ENCODE measurements around the gene C2orf78. TPM values are rescaled to one million over a fixed set of nuclear protein-coding genes. Genes with fewer than 3 reads are reported as not detected.

The C2orf78 gene
- total and polyA plus RNA-seq, 9 of the 15 experiments (the other 6 are each of a cell fraction or from before 2014, with no cell fraction given): 0.04 to 0.28 (median 0.20) TPM

DNA sequence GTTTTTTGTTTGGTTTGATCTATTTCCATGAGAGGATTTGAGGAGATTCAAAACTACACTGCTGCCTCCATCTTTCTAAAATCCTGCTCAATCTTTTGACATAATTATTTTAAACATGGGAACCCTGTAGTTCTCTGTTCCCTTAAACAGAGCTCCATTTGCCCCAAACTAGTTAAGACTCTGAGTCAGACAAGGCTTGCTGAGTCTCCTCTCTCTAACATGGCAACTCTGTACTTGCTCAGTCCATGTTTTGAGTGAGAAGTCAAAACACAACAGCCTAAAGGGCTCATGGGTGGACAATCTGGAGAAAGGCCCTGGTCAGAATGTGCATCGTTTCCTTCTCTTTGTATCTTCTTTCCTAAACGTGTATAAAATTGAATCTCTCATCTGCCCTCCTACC, 37.7 kb downstream of the C2orf78 start:
- H3K9ac ChIP-seq (ENCODE audit: insufficient read depth in 1 of 2, low read depth in 2 of 2, low read length in 2 of 2): no peak overlapping the region
- H2AFZ ChIP-seq (ENCODE audit: low read depth, low read length): no peak overlapping the region
- H3K36me3 ChIP-seq (ENCODE audit: control insufficient read depth, insufficient read depth, low read length): no peaks in the 10 kb centered on the region
- no peak overlapping the region for H3K4me2 ChIP-seq (ENCODE audit: insufficient read depth, low read length)
- DNase-seq (ENCODE audit: extremely low read depth in 1 of 4, low spot score in 3 of 4) (no peak), FAIRE-seq (no peak), ATAC-seq (no peak)
- H3K9me1 ChIP-seq (ENCODE audit: control insufficient read depth, insufficient read depth, low read length): no peaks in the 10 kb centered on the region
- no peak overlapping the region for H3K4me3 ChIP-seq
- intact Hi-C loops (cut with micrococcal nuclease) (loop anchor here (10.0 kb wide), 7 partner anchors 147 to 573 kb away; partner anchors contain the start of genes BOLA3 and TET3), in situ Hi-C loops (cut with MboI) (no loop called here)
- no TSS peak for BruUV-seq (replicated peaks)
- H4K20me1 ChIP-seq (replicated peaks; ENCODE audit: control insufficient read depth, insufficient read depth, low read length): no peaks in the 10 kb centered on the region
- H3K4me1 ChIP-seq (replicated peaks in 1 of 2; ENCODE audit: control insufficient read depth in 2 of 2, insufficient read depth in 2 of 2, low read length in 2 of 2): peaks cover 4 to 6% of the 10 kb centered on the region in 2 experiments; a peak in 2 of 5 replicates
- 0% methylated on average over 2 of the region's 2 CpGs for WGBS (ENCODE audit: insufficient coverage, low coverage, missing lambda C conversion rate)
- no peaks in the 10 kb centered on the region for H3K27me3 ChIP-seq (ENCODE audit: control insufficient read depth in 2 of 2, insufficient read depth in 2 of 2, low read length in 2 of 2)
- H3K9me3 ChIP-seq (replicated peaks; ENCODE audit: control insufficient read depth, insufficient read depth, low read depth, low read length): no peaks in the 10 kb centered on the region
- no peaks in the 10 kb centered on the region for H3K79me2 ChIP-seq (ENCODE audit: control insufficient read depth, insufficient read depth, low read length)
- ChIA-PET CTCF (ENCODE audit: low intra/inter-chr PET ratio) (interaction anchor here (0.6 kb wide), 1 partner anchor 166 kb away, joined by 4 read pairs; no protein-coding TSS in a partner anchor), POLR2A (interaction anchor here (0.6 to 1.4 kb wide), 4 partner anchors 49 to 513 kb away, joined by 3 to 4 read pairs (median 4); no protein-coding TSS in a partner anchor)
- H3K27ac ChIP-seq (ENCODE audit: extremely low read depth, low read depth, low read length): no peak overlapping the region
- TF ChIP-seq, protein P1, sequence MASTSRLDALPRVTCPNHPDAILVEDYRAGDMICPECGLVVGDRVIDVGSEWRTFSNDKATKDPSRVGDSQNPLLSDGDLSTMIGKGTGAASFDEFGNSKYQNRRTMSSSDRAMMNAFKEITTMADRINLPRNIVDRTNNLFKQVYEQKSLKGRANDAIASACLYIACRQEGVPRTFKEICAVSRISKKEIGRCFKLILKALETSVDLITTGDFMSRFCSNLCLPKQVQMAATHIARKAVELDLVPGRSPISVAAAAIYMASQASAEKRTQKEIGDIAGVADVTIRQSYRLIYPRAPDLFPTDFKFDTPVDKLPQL (IDR thresholded peaks at IDR 0.05; ENCODE audit: extremely low read depth, insufficient read length): no peak
- TF ChIP-seq ZNF589 (CRISPR knock-in tag; IDR thresholded peaks at IDR 0.05; ENCODE audit: low read depth): no peak
- TF ChIP-seq, protein P2, sequence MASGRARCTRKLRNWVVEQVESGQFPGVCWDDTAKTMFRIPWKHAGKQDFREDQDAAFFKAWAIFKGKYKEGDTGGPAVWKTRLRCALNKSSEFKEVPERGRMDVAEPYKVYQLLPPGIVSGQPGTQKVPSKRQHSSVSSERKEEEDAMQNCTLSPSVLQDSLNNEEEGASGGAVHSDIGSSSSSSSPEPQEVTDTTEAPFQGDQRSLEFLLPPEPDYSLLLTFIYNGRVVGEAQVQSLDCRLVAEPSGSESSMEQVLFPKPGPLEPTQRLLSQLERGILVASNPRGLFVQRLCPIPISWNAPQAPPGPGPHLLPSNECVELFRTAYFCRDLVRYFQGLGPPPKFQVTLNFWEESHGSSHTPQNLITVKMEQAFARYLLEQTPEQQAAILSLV (tag; IDR thresholded peaks at IDR 0.05): no peak
- TF ChIP-seq HDAC2 (IDR thresholded peaks at IDR 0.05): no peak
- TF ChIP-seq ESRRA (IDR thresholded peaks at IDR 0.05; ENCODE audit: borderline replicate concordance, low read depth): no peak
- TF ChIP-seq, protein P3, sequence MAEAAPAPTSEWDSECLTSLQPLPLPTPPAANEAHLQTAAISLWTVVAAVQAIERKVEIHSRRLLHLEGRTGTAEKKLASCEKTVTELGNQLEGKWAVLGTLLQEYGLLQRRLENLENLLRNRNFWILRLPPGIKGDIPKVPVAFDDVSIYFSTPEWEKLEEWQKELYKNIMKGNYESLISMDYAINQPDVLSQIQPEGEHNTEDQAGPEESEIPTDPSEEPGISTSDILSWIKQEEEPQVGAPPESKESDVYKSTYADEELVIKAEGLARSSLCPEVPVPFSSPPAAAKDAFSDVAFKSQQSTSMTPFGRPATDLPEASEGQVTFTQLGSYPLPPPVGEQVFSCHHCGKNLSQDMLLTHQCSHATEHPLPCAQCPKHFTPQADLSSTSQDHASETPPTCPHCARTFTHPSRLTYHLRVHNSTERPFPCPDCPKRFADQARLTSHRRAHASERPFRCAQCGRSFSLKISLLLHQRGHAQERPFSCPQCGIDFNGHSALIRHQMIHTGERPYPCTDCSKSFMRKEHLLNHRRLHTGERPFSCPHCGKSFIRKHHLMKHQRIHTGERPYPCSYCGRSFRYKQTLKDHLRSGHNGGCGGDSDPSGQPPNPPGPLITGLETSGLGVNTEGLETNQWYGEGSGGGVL (CRISPR knock-in tag; IDR thresholded peaks at IDR 0.05): no peak
- TF ChIP-seq ZNF77 (CRISPR knock-in tag; IDR thresholded peaks at IDR 0.05): no peak
- no peak for TF ChIP-seq BCOR (IDR thresholded peaks at IDR 0.05)
- TF ChIP-seq FOXA1 (IDR thresholded peaks at IDR 0.05; ENCODE audit: borderline replicate concordance): no peak
- no peak for TF ChIP-seq ZNF12 (CRISPR knock-in tag; IDR thresholded peaks at IDR 0.05)
- no peak for TF ChIP-seq PURB (CRISPR knock-in tag; IDR thresholded peaks at IDR 0.05; ENCODE audit: low read depth)
- no peak for TF ChIP-seq POLR2A (conservative IDR thresholded peaks at IDR 0.05)
- no peak for TF ChIP-seq RAD21 (CRISPR knock-in tag; conservative IDR thresholded peaks at IDR 0.05 in 1 of 2, IDR thresholded peaks at IDR 0.05 in 1 of 2)
- TF ChIP-seq PPARD (CRISPR knock-in tag; IDR thresholded peaks at IDR 0.05): no peak
- TF ChIP-seq, protein P4, sequence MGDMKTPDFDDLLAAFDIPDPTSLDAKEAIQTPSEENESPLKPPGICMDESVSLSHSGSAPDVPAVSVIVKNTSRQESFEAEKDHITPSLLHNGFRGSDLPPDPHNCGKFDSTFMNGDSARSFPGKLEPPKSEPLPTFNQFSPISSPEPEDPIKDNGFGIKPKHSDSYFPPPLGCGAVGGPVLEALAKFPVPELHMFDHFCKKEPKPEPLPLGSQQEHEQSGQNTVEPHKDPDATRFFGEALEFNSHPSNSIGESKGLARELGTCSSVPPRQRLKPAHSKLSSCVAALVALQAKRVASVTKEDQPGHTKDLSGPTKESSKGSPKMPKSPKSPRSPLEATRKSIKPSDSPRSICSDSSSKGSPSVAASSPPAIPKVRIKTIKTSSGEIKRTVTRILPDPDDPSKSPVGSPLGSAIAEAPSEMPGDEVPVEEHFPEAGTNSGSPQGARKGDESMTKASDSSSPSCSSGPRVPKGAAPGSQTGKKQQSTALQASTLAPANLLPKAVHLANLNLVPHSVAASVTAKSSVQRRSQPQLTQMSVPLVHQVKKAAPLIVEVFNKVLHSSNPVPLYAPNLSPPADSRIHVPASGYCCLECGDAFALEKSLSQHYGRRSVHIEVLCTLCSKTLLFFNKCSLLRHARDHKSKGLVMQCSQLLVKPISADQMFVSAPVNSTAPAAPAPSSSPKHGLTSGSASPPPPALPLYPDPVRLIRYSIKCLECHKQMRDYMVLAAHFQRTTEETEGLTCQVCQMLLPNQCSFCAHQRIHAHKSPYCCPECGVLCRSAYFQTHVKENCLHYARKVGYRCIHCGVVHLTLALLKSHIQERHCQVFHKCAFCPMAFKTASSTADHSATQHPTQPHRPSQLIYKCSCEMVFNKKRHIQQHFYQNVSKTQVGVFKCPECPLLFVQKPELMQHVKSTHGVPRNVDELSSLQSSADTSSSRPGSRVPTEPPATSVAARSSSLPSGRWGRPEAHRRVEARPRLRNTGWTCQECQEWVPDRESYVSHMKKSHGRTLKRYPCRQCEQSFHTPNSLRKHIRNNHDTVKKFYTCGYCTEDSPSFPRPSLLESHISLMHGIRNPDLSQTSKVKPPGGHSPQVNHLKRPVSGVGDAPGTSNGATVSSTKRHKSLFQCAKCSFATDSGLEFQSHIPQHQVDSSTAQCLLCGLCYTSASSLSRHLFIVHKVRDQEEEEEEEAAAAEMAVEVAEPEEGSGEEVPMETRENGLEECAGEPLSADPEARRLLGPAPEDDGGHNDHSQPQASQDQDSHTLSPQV (IDR thresholded peaks at IDR 0.05): no peak
- TF ChIP-seq XRCC3 (IDR thresholded peaks at IDR 0.05): no peak
- TF ChIP-seq KDM4B (IDR thresholded peaks at IDR 0.05; ENCODE audit: borderline replicate concordance in 2 of 2, low read depth in 1 of 2): no peak
